HepG2 (cell line): ENCODE measurements around the gene RAB40C. TPM values are rescaled to one million over a fixed set of nuclear protein-coding genes. Genes with fewer than 3 reads are reported as not detected.

Experiments used
- ATAC-seq: fragments of 200-7000 bp; cut with Tn5 transposase; 3 replicates; pipeline ENCODE4 v1.9.1; 2020; ENCODE audit warnings: mild to moderate bottlenecking, moderate library complexity
- BruUV-seq: library from RNA; stranded (reverse); fragments of 400-500 nt; replicated peaks from 2 replicates; lab custom pipeline; 2021; lab: Mats Ljungman, UMichigan
- CTCF ChIA-PET: fragments of 300-600 bp; formaldehyde crosslinking; extraction: SDS; loops from one replicate; lab custom pipeline; 2021; ENCODE audit warnings: low total read pairs, inconsistent platforms, low intra/inter-chr PET ratio; lab: Yijun Ruan, JAX
- POLR2A ChIA-PET: fragments of 350-600 bp; sonication (Branson Sonifier 250); formaldehyde crosslinking; loops from one replicate; lab custom pipeline; 2020; ENCODE audit warnings: antibody characterized with exemption, inconsistent platforms; lab: Yijun Ruan, JAX
- DNase-seq: peaks from one replicate; pipeline ENCODE4 v3.0.0-alpha.2; 2015; ENCODE audit warnings: low spot score
- FAIRE-seq: peaks from 3 replicates; lab custom pipeline; 2011; peaks lifted over from hg19 to GRCh38; lab: Jason Lieb, UNC
- H2AFZ ChIP-seq: one replicate; pipeline ENCODE4 v1.6.1; 2011; ENCODE audit warnings: low read length, inconsistent platforms
- H3K27ac ChIP-seq: fragments of 300-600 bp; 3 replicates; pipeline ENCODE4 v1.8.0; 2011; ENCODE audit warnings: mixed run types, mild to moderate bottlenecking, mixed read lengths, low read length, inconsistent platforms; ENCODE audit not compliant: insufficient read depth; ENCODE audit errors: extremely low read length
- H3K27me3 ChIP-seq, 2 experiments: fragments of 200-600 bp in 1 of 2; 2 replicates in 1 of 2; 3 replicates in 1 of 2; pipeline versions ENCODE4 v1.6.0 to v1.8.0; 2011; ENCODE audit warnings: low read length in 2 of 2, mild to moderate bottlenecking in 2 of 2, moderate library complexity in 2 of 2, inconsistent platforms in 1 of 2; ENCODE audit not compliant: insufficient read depth in 2 of 2, control insufficient read depth in 1 of 2
- H3K36me3 ChIP-seq, 2 experiments: fragments of 200-600 bp in 1 of 2; replicated peaks in 1 of 2; 2 replicates in 1 of 2; 3 replicates in 1 of 2; pipeline versions ENCODE4 v1.5.1 to v1.8.0; 2011; ENCODE audit warnings: low read length in 2 of 2, inconsistent platforms in 1 of 2; ENCODE audit not compliant: insufficient read depth in 2 of 2, control insufficient read depth in 1 of 2
- H3K4me1 ChIP-seq: 2 replicates; pipeline ENCODE4 v1.5.1; 2012; ENCODE audit warnings: low read length, inconsistent platforms; ENCODE audit not compliant: insufficient read depth
- H3K4me2 ChIP-seq: 2 replicates; pipeline ENCODE4 v1.6.0; 2011; ENCODE audit warnings: low read depth, low read length, inconsistent platforms
- H3K4me3 ChIP-seq, 3 experiments: fragments of 200-600 bp in 1 of 3; sonication (generic), shearing (Covaris generic) in 1 of 3; replicated peaks in 1 of 3; 2 replicates each; pipeline ENCODE4 v1.5.1; 2011 to 2016; ENCODE audit warnings: low read length in 3 of 3, inconsistent platforms in 2 of 3, low read depth in 2 of 3, mild to moderate bottlenecking in 2 of 3, control low read depth in 1 of 3, mixed read lengths in 1 of 3; ENCODE audit not compliant: insufficient read depth in 1 of 3
- H3K79me2 ChIP-seq: one replicate; pipeline ENCODE4 v1.6.1; 2011; ENCODE audit warnings: low read length, inconsistent platforms; ENCODE audit not compliant: insufficient read depth
- H3K9ac ChIP-seq: 2 replicates; pipeline ENCODE4 v1.6.0; 2011; ENCODE audit warnings: mild to moderate bottlenecking, low read depth, low read length, inconsistent platforms; ENCODE audit not compliant: insufficient read depth
- H3K9me3 ChIP-seq: 2 replicates; pipeline ENCODE4 v1.5.1; 2012; ENCODE audit warnings: mild to moderate bottlenecking, low read length
- H4K20me1 ChIP-seq: 2 replicates; pipeline ENCODE4 v1.6.0; 2011; ENCODE audit warnings: inconsistent platforms, mild to moderate bottlenecking, low read length, moderate library complexity; ENCODE audit not compliant: insufficient read depth
- ARID2 ChIP-seq: sonication (generic); formaldehyde crosslinking; IDR thresholded peaks from 2 replicates; pipeline ENCODE4 v1.8.1; 2022; ENCODE audit warnings: mild to moderate bottlenecking, missing genetic modification reagents, borderline replicate concordance
- ARNT ChIP-seq: fragments of 450-650 bp; IDR thresholded peaks from 2 replicates; pipeline ENCODE4 v1.6.1; 2017
- FOXK1 ChIP-seq: sonication (generic); formaldehyde crosslinking; IDR thresholded peaks from 2 replicates; pipeline ENCODE4 v1.4.0; 2020; ENCODE audit warnings: low read depth, missing genetic modification reagents, borderline replicate concordance
- MIER2 ChIP-seq: IDR thresholded peaks from 2 replicates; pipeline ENCODE4 v1.6.1; 2016; ENCODE audit warnings: missing biosample characterization, missing genetic modification reagents
- PITX1 ChIP-seq: sonication (generic); formaldehyde crosslinking; IDR thresholded peaks from 2 replicates; pipeline ENCODE4 v1.5.1; 2020; ENCODE audit warnings: mild to moderate bottlenecking, missing genetic modification reagents
- POLR2AphosphoS5 ChIP-seq: IDR thresholded peaks from 2 replicates; pipeline ENCODE4 v1.6.1; 2012; ENCODE audit warnings: low read depth, low read length
- SALL1 ChIP-seq: sonication (generic); formaldehyde crosslinking; IDR thresholded peaks from 2 replicates; pipeline ENCODE4 v1.8.0; 2022; ENCODE audit warnings: mild to moderate bottlenecking, missing genetic modification reagents
- SALL2 ChIP-seq: sonication (generic); formaldehyde crosslinking; IDR thresholded peaks from 2 replicates; pipeline ENCODE4 v1.8.1; 2023; ENCODE audit warnings: mild to moderate bottlenecking, missing genetic modification reagents, inconsistent platforms
- SYNCRIP ChIP-seq: fragments of 200-400 bp; formaldehyde crosslinking; IDR thresholded peaks from 2 replicates; pipeline ENCODE4 v1.6.1; 2018; ENCODE audit warnings: mild to moderate bottlenecking, low read depth, low read length; ENCODE audit not compliant: insufficient read depth
- ZFAT ChIP-seq: sonication (generic); formaldehyde crosslinking; conservative IDR thresholded peaks from 2 replicates; pipeline ENCODE4 v1.8.1; 2023; ENCODE audit warnings: missing genetic modification reagents, inconsistent platforms
- ZMYM4 ChIP-seq: sonication (generic); formaldehyde crosslinking; IDR thresholded peaks from 2 replicates; pipeline ENCODE4 v1.8.1; 2023; ENCODE audit warnings: mild to moderate bottlenecking, missing genetic modification reagents
- ZNF558 ChIP-seq: sonication (generic); formaldehyde crosslinking; IDR thresholded peaks from 2 replicates; pipeline ENCODE4 v1.9.0; 2022; ENCODE audit warnings: mild to moderate bottlenecking, missing genetic modification reagents, borderline replicate concordance
- WGBS: methylation state at CpG from one replicate; pipeline ENCODE4 v1.1.6; 2017; ENCODE audit warnings: low lambda C conversion rate; 5-methylcytosine and 5-hydroxymethylcytosine counted together
- in situ Hi-C: cut with HindIII; loops from 2 replicates; pipeline ENCODE4 v1.10.0; 2017; ENCODE audit warnings: low pct_unique_long_range_greater_than_20kb; ENCODE audit not compliant: extremely low pct_ligation_motif_present
- intact Hi-C: fragments of 100-400 bp; cut with micrococcal nuclease; formaldehyde crosslinking; loops from one replicate; pipeline ENCODE4 v1.10.0; 2022; ENCODE audit not compliant: unreplicated experiment
- polyA plus RNA-seq, 8 experiments: library from polyadenylated mRNA; depleted of rRNA in 3 of 8; stranded (reverse) in 7 of 8; unstranded in 1 of 8; fragments of >200 nt; fragmentation: Illumina TruSeq in 4 of 8; extraction: Trizol in 4 of 8; gene quantifications; 2 replicates each; pipeline versions ENCODE4 v1.2.1 to v1.2.3, GENCODE V29; 2011 to 2016; ENCODE audit warnings: low read depth in 4 of 8, missing spikeins in 1 of 8, mixed read lengths in 1 of 8; ENCODE audit not compliant: insufficient read depth in 1 of 8
- total RNA-seq, 5 experiments: library from RNA; depleted of rRNA; stranded (reverse); fragments of >200 nt; fragmentation: Illumina TruSeq; extraction: Trizol; gene quantifications; 2 replicates each; pipeline ENCODE4 v1.2.3, GENCODE V29; 2016; ENCODE audit warnings: low read depth in 1 of 5
- TF ChIP-seq, protein P1 (sequence below): sonication (generic); formaldehyde crosslinking; IDR thresholded peaks from 2 replicates; pipeline ENCODE4 v1.8.0; 2023; ENCODE audit warnings: mild to moderate bottlenecking, missing genetic modification reagents
- TF ChIP-seq, protein P2 (sequence below): sonication (generic); formaldehyde crosslinking; conservative IDR thresholded peaks from 2 replicates; pipeline ENCODE4 v1.5.0; 2020; ENCODE audit warnings: missing genetic modification reagents
- TF ChIP-seq, protein P3 (sequence below): sonication (generic); formaldehyde crosslinking; IDR thresholded peaks from 2 replicates; pipeline ENCODE4 v1.5.0; 2020; ENCODE audit warnings: mild to moderate bottlenecking, missing genetic modification reagents, borderline replicate concordance

RAB40C gene
- total and polyA plus RNA-seq, 2 of the 13 experiments (the other 11 are each of a cell fraction or from before 2014, with no cell fraction given): 7.7 to 11.5 TPM

DNA sequence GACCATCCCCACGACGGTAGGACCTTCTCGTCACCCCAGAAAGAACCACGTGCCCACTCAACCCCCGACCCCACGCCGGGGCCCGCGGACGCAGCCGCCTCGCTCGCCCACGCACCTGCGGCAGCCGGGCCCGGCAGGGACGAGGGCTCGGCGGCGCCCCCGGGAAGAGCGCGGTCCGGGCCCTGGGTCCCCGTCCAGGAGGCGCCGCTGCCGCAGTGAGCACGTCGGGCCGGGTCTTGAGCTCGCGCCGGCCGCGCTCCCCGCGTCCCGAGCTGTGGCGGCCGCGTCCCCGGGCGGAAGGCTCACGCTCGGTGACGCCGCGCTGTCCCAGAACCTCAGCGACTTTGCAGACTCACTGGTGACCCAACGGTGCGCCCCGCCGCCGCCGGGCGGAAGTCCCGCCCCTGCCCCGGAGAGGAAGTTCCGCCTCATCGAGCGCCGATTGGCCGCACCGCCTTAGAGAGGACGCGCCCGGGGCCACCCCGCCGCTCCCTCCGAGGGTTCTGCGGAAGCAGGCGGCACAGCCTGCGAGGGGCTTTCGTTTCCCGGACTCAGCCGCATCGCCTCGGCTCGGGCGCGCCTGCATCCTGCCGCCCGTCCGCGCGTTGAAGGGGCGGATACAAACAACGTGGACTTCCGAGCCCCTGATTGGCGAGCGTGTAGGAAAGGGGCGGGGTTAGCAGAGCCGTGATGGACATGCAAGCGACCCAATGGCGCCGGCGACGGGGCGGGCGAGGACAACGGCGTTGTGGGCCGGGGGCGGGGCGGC, 793 bp upstream of the RAB40C start (continued):
- TF ChIP-seq, protein P1, sequence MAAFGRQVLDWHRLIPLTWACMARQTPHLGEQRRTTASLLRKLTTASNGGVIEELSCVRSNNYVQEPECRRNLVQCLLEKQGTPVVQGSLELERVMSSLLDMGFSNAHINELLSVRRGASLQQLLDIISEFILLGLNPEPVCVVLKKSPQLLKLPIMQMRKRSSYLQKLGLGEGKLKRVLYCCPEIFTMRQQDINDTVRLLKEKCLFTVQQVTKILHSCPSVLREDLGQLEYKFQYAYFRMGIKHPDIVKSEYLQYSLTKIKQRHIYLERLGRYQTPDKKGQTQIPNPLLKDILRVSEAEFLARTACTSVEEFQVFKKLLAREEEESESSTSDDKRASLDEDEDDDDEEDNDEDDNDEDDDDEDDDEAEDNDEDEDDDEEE (CRISPR knock-in tag): 0 out of 2 replicates have a peak, but pooled peaks have one; percentile 16
- no peak for TF ChIP-seq MIER2 (CRISPR knock-in tag)
- TF ChIP-seq ARNT: no peak
- TF ChIP-seq POLR2AphosphoS5: peak; percentile 78
- no peak for TF ChIP-seq ZMYM4 (CRISPR knock-in tag)

DNA sequence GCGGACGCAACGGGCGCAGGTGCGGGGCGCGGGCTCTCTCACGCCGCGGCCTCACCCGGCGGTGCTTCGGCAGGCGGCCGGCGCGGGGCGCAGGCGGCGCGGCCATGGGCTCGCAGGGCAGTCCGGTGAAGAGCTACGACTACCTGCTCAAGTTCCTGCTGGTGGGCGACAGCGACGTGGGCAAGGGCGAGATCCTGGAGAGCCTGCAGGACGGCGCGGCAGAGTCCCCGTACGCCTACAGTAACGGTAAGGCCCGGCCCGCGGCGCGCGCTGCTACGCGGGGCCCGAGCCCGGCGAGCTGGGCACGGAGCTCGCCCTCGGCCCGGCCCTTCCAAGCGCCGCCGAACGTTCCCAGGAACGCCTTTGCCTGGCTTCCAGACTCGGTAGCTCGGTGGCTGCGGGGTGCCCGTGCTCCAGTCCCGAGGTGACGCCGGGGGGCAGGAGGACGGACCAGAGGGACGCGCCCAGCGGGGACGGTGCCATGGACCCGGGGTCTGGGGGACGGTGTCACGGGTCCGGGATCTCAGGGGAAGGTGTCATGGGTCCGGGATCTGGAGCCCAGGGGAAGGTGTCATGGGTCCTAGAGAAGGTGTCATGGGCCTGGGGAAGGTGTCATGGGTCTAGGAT, 435 bp downstream of the RAB40C start:
- Histone ChIP-seq H3K4me2 (peak overlapping the region; percentile 90), H3K9ac (peak overlapping the region; percentile 82), H3K27ac (peak overlapping the region; percentile 73), H4K20me1 (peaks cover 14% of the 10 kb centered on the region; the same call in 1 of the 2 replicates), H3K27me3 (no peaks in the 10 kb centered on the region), H3K9me3 (no peaks in the 10 kb centered on the region), H3K4me1 (peaks cover 64% of the 10 kb centered on the region), H3K36me3 (0 out of 5 replicates have a peak, but pooled peaks cover 0 to 3% of the 10 kb centered on the region in 2 experiments), H3K79me2 (peaks cover 46% of the 10 kb centered on the region), H3K4me3 (peak overlapping the region; percentile 63 to 80 (median 80)), H2AFZ (no peak overlapping the region)
- ChIA-PET CTCF (no interaction called here), POLR2A (no interaction called here)
- ATAC-seq: no peak
- no TSS peak for BruUV-seq
- FAIRE-seq: no peak
- in situ Hi-C loops (no loop called here), intact Hi-C loops (no loop called here)
- WGBS: 1% methylated on average over 17 of the region's 71 CpGs
- DNase-seq: no peak
- TF ChIP-seq ZFAT (CRISPR knock-in tag): no peak
- TF ChIP-seq ZNF558 (CRISPR knock-in tag): peak; percentile 49; the same call in 1 of the 2 replicates
- no peak; the same call in 1 of the 2 replicates for TF ChIP-seq SALL1
- TF ChIP-seq, protein P2, sequence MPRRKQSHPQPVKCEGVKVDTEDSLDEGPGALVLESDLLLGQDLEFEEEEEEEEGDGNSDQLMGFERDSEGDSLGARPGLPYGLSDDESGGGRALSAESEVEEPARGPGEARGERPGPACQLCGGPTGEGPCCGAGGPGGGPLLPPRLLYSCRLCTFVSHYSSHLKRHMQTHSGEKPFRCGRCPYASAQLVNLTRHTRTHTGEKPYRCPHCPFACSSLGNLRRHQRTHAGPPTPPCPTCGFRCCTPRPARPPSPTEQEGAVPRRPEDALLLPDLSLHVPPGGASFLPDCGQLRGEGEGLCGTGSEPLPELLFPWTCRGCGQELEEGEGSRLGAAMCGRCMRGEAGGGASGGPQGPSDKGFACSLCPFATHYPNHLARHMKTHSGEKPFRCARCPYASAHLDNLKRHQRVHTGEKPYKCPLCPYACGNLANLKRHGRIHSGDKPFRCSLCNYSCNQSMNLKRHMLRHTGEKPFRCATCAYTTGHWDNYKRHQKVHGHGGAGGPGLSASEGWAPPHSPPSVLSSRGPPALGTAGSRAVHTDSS (CRISPR knock-in tag): 0 out of 2 replicates have a peak, but pooled peaks have one; percentile 70
- TF ChIP-seq PITX1 (CRISPR knock-in tag): peak; percentile 29; the same call in 1 of the 2 replicates
- TF ChIP-seq SALL2 (CRISPR knock-in tag): peak; percentile 68
- TF ChIP-seq SYNCRIP: no peak
- TF ChIP-seq ARID2 (CRISPR knock-in tag): peak; percentile 31; the same call in 1 of the 2 replicates
- no peak for TF ChIP-seq FOXK1
- TF ChIP-seq, protein P3, sequence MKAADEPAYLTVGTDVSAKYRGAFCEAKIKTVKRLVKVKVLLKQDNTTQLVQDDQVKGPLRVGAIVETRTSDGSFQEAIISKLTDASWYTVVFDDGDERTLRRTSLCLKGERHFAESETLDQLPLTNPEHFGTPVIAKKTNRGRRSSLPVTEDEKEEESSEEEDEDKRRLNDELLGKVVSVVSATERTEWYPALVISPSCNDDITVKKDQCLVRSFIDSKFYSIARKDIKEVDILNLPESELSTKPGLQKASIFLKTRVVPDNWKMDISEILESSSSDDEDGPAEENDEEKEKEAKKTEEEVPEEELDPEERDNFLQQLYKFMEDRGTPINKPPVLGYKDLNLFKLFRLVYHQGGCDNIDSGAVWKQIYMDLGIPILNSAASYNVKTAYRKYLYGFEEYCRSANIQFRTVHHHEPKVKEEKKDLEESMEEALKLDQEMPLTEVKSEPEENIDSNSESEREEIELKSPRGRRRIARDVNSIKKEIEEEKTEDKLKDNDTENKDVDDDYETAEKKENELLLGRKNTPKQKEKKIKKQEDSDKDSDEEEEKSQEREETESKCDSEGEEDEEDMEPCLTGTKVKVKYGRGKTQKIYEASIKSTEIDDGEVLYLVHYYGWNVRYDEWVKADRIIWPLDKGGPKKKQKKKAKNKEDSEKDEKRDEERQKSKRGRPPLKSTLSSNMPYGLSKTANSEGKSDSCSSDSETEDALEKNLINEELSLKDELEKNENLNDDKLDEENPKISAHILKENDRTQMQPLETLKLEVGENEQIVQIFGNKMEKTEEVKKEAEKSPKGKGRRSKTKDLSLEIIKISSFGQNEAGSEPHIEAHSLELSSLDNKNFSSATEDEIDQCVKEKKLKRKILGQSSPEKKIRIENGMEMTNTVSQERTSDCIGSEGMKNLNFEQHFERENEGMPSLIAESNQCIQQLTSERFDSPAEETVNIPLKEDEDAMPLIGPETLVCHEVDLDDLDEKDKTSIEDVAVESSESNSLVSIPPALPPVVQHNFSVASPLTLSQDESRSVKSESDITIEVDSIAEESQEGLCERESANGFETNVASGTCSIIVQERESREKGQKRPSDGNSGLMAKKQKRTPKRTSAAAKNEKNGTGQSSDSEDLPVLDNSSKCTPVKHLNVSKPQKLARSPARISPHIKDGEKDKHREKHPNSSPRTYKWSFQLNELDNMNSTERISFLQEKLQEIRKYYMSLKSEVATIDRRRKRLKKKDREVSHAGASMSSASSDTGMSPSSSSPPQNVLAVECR: peak; percentile 67; the same call in 1 of the 2 replicates
